ENCODE results near the gene TBC1D9B. TPM values are rescaled to one million over a fixed set of nuclear protein-coding genes. Genes with fewer than 3 reads are reported as not detected.

Gene TBC1D9B
- total and polyA plus RNA-seq, 9 of the 15 experiments (the other 6 are each of a cell fraction or from before 2014, with no cell fraction given) = 2.9 to 59.1 (median 33.5) TPM

GRCh38 chr5:179886190-179886911 lies 21.3 kb downstream of the TBC1D9B start:
- ChIA-PET POLR2A (no interaction called here), CTCF (ENCODE audit: low intra/inter-chr PET ratio) (no interaction called here)
- Histone ChIP-seq H3K27ac (ENCODE audit: extremely low read depth, low read depth, low read length) (no peak overlapping the region), H3K9me1 (ENCODE audit: control insufficient read depth, insufficient read depth, low read length) (no peaks in the 10 kb centered on the region), H3K4me3 (no peak overlapping the region), H3K9ac (ENCODE audit: insufficient read depth in 1 of 2, low read depth in 2 of 2, low read length in 2 of 2) (no peak overlapping the region), H3K27me3 (ENCODE audit: control insufficient read depth in 2 of 2, insufficient read depth in 2 of 2, low read length in 2 of 2) (no peaks in the 10 kb centered on the region), H2AFZ (ENCODE audit: low read depth, low read length) (no peak overlapping the region), H3K36me3 (ENCODE audit: control insufficient read depth, insufficient read depth, low read length) (peaks cover 82% of the 10 kb centered on the region), H3K79me2 (ENCODE audit: control insufficient read depth, insufficient read depth, low read length) (no peaks in the 10 kb centered on the region), H4K20me1 (replicated peaks; ENCODE audit: control insufficient read depth, insufficient read depth, low read length) (no peaks in the 10 kb centered on the region), H3K4me2 (ENCODE audit: insufficient read depth, low read length) (no peak overlapping the region), H3K4me1 (replicated peaks in 1 of 2; ENCODE audit: control insufficient read depth in 2 of 2, insufficient read depth in 2 of 2, low read length in 2 of 2) (no peaks in the 10 kb centered on the region), H3K9me3 (replicated peaks; ENCODE audit: control insufficient read depth, insufficient read depth, low read depth, low read length) (peaks cover 17% of the 10 kb centered on the region)
- intact Hi-C loops (cut with micrococcal nuclease) = no loop called here
- TSS peak; percentile 19 for BruUV-seq (replicated peaks)
- ATAC-seq = no peak
- TF ChIP-seq MEF2D (tag; conservative IDR thresholded peaks at IDR 0.05; ENCODE audit: low read depth) (no peak), NR0B1 (IDR thresholded peaks at IDR 0.05; ENCODE audit: partially characterized antibody) (no peak)
- DNase-seq (ENCODE audit: extremely low read depth in 1 of 4, low spot score in 3 of 4) = no peak
- WGBS (ENCODE audit: insufficient coverage, low coverage, missing lambda C conversion rate) = 97% methylated on average over 14 of the region's 14 CpGs
- no peak for FAIRE-seq
- in situ Hi-C loops (cut with MboI) = no loop called here

- BruUV-seq (replicated peaks) = no TSS peak
- H2AFZ ChIP-seq (ENCODE audit: low read depth, low read length) = no peak overlapping the region
- intact Hi-C loops (cut with micrococcal nuclease) = no loop called here
- no peak overlapping the region for H3K27ac ChIP-seq (ENCODE audit: extremely low read depth, low read depth, low read length)
- CTCF ChIA-PET (ENCODE audit: low intra/inter-chr PET ratio) = no interaction called here
- H3K9ac ChIP-seq (ENCODE audit: insufficient read depth in 1 of 2, low read depth in 2 of 2, low read length in 2 of 2) = no peak overlapping the region
- no peak overlapping the region for H3K4me2 ChIP-seq (ENCODE audit: insufficient read depth, low read length)
- no peak for FAIRE-seq
- no peaks in the 10 kb centered on the region for H3K9me1 ChIP-seq (ENCODE audit: control insufficient read depth, insufficient read depth, low read length)
- no peak overlapping the region for H3K4me3 ChIP-seq
- POLR2A ChIA-PET = no interaction called here
- no peaks in the 10 kb centered on the region for H3K4me1 ChIP-seq (replicated peaks in 1 of 2; ENCODE audit: control insufficient read depth in 2 of 2, insufficient read depth in 2 of 2, low read length in 2 of 2)
- H3K36me3 ChIP-seq (ENCODE audit: control insufficient read depth, insufficient read depth, low read length) = peaks cover 75% of the 10 kb centered on the region
- H3K79me2 ChIP-seq (ENCODE audit: control insufficient read depth, insufficient read depth, low read length) = no peaks in the 10 kb centered on the region
- DNase-seq (ENCODE audit: extremely low read depth in 1 of 4, low spot score in 3 of 4) = no peak
- in situ Hi-C loops (cut with MboI) = no loop called here
- WGBS (ENCODE audit: insufficient coverage, low coverage, missing lambda C conversion rate) = 91% methylated on average over 13 of the region's 13 CpGs
- no peaks in the 10 kb centered on the region for H4K20me1 ChIP-seq (replicated peaks; ENCODE audit: control insufficient read depth, insufficient read depth, low read length)
- no peaks in the 10 kb centered on the region for H3K27me3 ChIP-seq (ENCODE audit: control insufficient read depth in 2 of 2, insufficient read depth in 2 of 2, low read length in 2 of 2)
- peaks cover 17% of the 10 kb centered on the region for H3K9me3 ChIP-seq (replicated peaks; ENCODE audit: control insufficient read depth, insufficient read depth, low read depth, low read length)
- ATAC-seq = no peak
- TF ChIP-seq TARDBP (IDR thresholded peaks at IDR 0.05) = no peak
- TF ChIP-seq ARID2 (IDR thresholded peaks at IDR 0.05) = no peak
- TF ChIP-seq MNT (conservative IDR thresholded peaks at IDR 0.05) = no peak
- TF ChIP-seq MBD1 (CRISPR knock-in tag; IDR thresholded peaks at IDR 0.05) = no peak
- no peak for TF ChIP-seq ELF4 (CRISPR knock-in tag; IDR thresholded peaks at IDR 0.05)
- no peak for TF ChIP-seq ETS1 (conservative IDR thresholded peaks at IDR 0.05; ENCODE audit: control insufficient read depth, low read depth, low read length)
Measured at GRCh38 chr5:179885491-179886090, 22.1 kb downstream of the TBC1D9B start.

Data from K562 (cell line).